Right atrium auricular region (tissue), 2 donors: ENCODE measurements around the gene WDR64. TPM values are rescaled to one million over a fixed set of nuclear protein-coding genes. Genes with fewer than 3 reads are reported as not detected.
A peak's percentile ranks its signal among the peaks of the same experiment; 100 is the strongest.

Experiments used
- DNase-seq: peaks from one replicate; pipeline ENCODE4 v3.0.0-alpha.2; 2019; ENCODE audit warnings: low spot score
- H3K27ac ChIP-seq, 2 donors: fragments of 200-600 bp; sonication (generic); 1 replicate in 1 of 2; 2 replicates in 1 of 2; pipeline ENCODE4 v1.5.1; 2016 to 2019
- H3K27me3 ChIP-seq, 2 donors: fragments of 200-600 bp; sonication (generic); one replicate each; pipeline versions ENCODE4 v1.5.1 to v1.6.0; 2017 to 2019
- H3K36me3 ChIP-seq: fragments of 200-600 bp; sonication (generic); one replicate; pipeline ENCODE4 v1.5.1; 2016
- H3K4me1 ChIP-seq, 2 donors: fragments of 200-600 bp; sonication (generic); one replicate each; pipeline versions ENCODE4 v1.5.1 to v1.6.0; 2017 to 2019
- H3K4me3 ChIP-seq, 2 donors: fragments of 200-600 bp; sonication (generic); 1 replicate in 1 of 2; 2 replicates in 1 of 2; pipeline ENCODE4 v1.5.1; 2017 to 2019; ENCODE audit warnings: mild to moderate bottlenecking in 1 of 2, moderate library complexity in 1 of 2
- H3K9me3 ChIP-seq, 2 donors: fragments of 200-600 bp; sonication (generic); one replicate each; pipeline ENCODE4 v1.5.1; 2019
- total RNA-seq, 2 donors: library from RNA; depleted of rRNA; stranded (reverse); fragments of >200 nt; gene quantifications; one replicate each; pipeline ENCODE4 v1.1.0, GENCODE V29; 2016
- TF ChIP-seq, protein P1 (sequence below), 2 donors: fragments of 200-600 bp; sonication (generic); IDR thresholded peaks; one replicate each; pipeline ENCODE4 v1.5.1; 2019; ENCODE audit warnings: antibody characterized with exemption in 2 of 2

WDR64 gene
- total RNA-seq, 2 donors from 2014 or later, result not detected

DNA sequence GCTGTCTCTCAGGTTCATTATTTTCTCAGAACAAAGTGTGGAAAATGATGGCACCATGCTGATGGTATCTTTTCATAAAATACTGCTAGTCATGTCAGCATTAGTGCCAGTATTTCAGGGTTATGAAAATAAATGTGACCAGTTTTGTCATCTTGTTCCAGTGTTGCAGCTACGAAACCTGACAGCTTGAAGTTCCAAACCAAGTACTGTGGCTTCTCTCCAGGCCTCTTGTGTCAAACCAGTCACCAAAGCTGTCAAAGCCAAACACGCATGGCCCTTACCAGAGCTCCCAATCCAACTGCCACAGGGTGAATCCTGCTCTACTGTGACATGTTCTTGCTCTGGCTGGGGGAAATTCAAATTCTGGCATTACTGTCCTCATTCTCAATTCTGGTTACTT is 175.2 kb downstream of the WDR64 start:
- Histone ChIP-seq H3K27ac (no peak overlapping the region), H3K27me3 (no peaks in the 10 kb centered on the region), H3K4me3 (no peak overlapping the region), H3K4me1 (peaks cover 0 to 7% of the 10 kb centered on the region in 2 donors), H3K9me3 (no peaks in the 10 kb centered on the region), H3K36me3 (no peaks in the 10 kb centered on the region)
- DNase-seq, result no peak
- TF ChIP-seq, protein P1, sequence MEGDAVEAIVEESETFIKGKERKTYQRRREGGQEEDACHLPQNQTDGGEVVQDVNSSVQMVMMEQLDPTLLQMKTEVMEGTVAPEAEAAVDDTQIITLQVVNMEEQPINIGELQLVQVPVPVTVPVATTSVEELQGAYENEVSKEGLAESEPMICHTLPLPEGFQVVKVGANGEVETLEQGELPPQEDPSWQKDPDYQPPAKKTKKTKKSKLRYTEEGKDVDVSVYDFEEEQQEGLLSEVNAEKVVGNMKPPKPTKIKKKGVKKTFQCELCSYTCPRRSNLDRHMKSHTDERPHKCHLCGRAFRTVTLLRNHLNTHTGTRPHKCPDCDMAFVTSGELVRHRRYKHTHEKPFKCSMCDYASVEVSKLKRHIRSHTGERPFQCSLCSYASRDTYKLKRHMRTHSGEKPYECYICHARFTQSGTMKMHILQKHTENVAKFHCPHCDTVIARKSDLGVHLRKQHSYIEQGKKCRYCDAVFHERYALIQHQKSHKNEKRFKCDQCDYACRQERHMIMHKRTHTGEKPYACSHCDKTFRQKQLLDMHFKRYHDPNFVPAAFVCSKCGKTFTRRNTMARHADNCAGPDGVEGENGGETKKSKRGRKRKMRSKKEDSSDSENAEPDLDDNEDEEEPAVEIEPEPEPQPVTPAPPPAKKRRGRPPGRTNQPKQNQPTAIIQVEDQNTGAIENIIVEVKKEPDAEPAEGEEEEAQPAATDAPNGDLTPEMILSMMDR (IDR thresholded peaks at IDR 0.05), result no peak

- Histone ChIP-seq H3K27me3 (no peaks in the 10 kb centered on the region), H3K4me3 (no peak overlapping the region), H3K9me3 (no peaks in the 10 kb centered on the region), H3K27ac (peak overlapping the region in 1 of 2 donors; percentile 3), H3K4me1 (peaks cover 0 to 7% of the 10 kb centered on the region in 2 donors), H3K36me3 (no peaks in the 10 kb centered on the region)
- TF ChIP-seq, protein P1 (IDR thresholded peaks at IDR 0.05), result no peak
- no peak for DNase-seq
These were observed 176.5 kb downstream of the WDR64 start for GRCh38 chr1:241828463-241829021.

DNA sequence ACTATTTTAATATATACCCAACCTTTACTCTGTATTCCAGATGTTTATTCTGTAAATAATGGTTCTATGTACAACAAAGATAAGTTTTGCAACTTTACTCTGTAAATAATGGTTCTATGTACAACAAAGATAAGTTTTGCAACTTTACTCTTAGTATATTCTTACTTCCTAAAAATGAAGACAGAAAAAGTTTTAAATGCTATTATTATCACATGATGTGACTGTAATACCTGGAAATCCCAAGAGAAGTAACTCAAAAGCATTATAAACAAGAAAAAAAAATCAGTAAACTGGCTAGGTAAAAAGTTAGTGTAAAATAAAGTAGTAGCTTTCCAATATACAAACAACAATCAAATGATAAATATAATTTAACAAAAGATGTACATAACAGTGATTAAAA is 177.4 kb downstream of the WDR64 start:
- no peak overlapping the region for H3K27ac ChIP-seq
- no peaks in the 10 kb centered on the region for H3K27me3 ChIP-seq
- TF ChIP-seq, protein P1 (IDR thresholded peaks at IDR 0.05), result no peak
- no peaks in the 10 kb centered on the region for H3K9me3 ChIP-seq
- no peaks in the 10 kb centered on the region for H3K36me3 ChIP-seq
- peaks cover 0 to 7% of the 10 kb centered on the region in 2 donors for H3K4me1 ChIP-seq
- no peak for DNase-seq
- H3K4me3 ChIP-seq, result no peak overlapping the region

- Histone ChIP-seq H3K27ac (no peak overlapping the region), H3K27me3 (no peaks in the 10 kb centered on the region), H3K36me3 (no peaks in the 10 kb centered on the region), H3K4me1 (no peaks in the 10 kb centered on the region), H3K4me3 (no peak overlapping the region), H3K9me3 (no peaks in the 10 kb centered on the region)
- DNase-seq, result no peak
- TF ChIP-seq, protein P1 (IDR thresholded peaks at IDR 0.05), result peak; percentile 45 to 59
These were observed 182.8 kb downstream of the WDR64 start for GRCh38 chr1:241834733-241835377.

DNA sequence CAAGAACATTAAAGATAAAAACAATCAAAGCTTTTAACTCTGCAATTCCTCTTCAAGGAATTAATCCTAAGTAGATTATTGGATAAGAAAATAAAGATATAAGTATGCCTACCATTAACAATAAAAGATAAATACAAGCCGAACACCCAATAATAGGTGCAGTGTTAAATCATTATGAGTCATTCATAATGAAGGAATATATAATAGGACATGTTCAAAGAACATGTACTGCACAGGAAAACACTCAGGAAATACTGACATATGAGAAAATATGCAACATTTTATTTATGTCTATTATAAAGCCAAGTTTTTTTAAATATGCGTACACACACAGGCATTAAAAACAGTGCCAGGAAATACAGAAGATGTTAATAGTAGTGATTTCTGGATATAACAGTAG is 184.9 kb downstream of the WDR64 start:
- Histone ChIP-seq H3K27ac (no peak overlapping the region), H3K4me1 (no peaks in the 10 kb centered on the region), H3K9me3 (no peaks in the 10 kb centered on the region), H3K27me3 (no peaks in the 10 kb centered on the region), H3K4me3 (no peak overlapping the region), H3K36me3 (no peaks in the 10 kb centered on the region)
- TF ChIP-seq, protein P1 (IDR thresholded peaks at IDR 0.05), result no peak
- no peak for DNase-seq

GRCh38 chr1:241837416-241837815 is 185.3 kb downstream of the WDR64 start:
- no peak for DNase-seq
- H3K9me3 ChIP-seq, result no peaks in the 10 kb centered on the region
- H3K27ac ChIP-seq, result no peak overlapping the region
- no peak overlapping the region for H3K4me3 ChIP-seq
- TF ChIP-seq, protein P1 (IDR thresholded peaks at IDR 0.05), result no peak
- H3K27me3 ChIP-seq, result no peaks in the 10 kb centered on the region
- no peaks in the 10 kb centered on the region for H3K36me3 ChIP-seq
- H3K4me1 ChIP-seq, result no peaks in the 10 kb centered on the region
